SK-N-SH treated with all-trans-retinoic acid at 6 μM for 48 hours (cell line): ENCODE results near the gene MMP8.

Experiments used
- BACH2 ChIP-seq: fragments of 250-450 bp; sonication (Bioruptor Pico); IDR thresholded peaks from 2 replicates; pipeline ENCODE4 v1.9.0; 2021; ENCODE audit warnings: mild to moderate bottlenecking, borderline replicate concordance
- CSDC2 ChIP-seq: fragments of 250-450 bp; sonication (Bioruptor Pico); IDR thresholded peaks from 2 replicates; pipeline ENCODE4 v1.5.0; 2020; ENCODE audit warnings: mild to moderate bottlenecking, moderate library complexity
- OSR1 ChIP-seq: fragments of 250-450 bp; sonication (Bioruptor Pico); IDR thresholded peaks from 2 replicates; pipeline ENCODE4 v1.8.0; 2022; ENCODE audit warnings: moderate library complexity, mild to moderate bottlenecking, inconsistent platforms
- TOX ChIP-seq: fragments of 250-450 bp; sonication (Bioruptor Pico); IDR thresholded peaks from 2 replicates; pipeline ENCODE4 v1.8.0; 2021; ENCODE audit warnings: mild to moderate bottlenecking, moderate library complexity, borderline replicate concordance
- TSHZ2 ChIP-seq: fragments of 250-450 bp; sonication (Bioruptor Pico); IDR thresholded peaks from 2 replicates; pipeline ENCODE4 v1.5.0; 2020; ENCODE audit warnings: mild to moderate bottlenecking, moderate library complexity
- TF ChIP-seq, protein P1 (sequence below): fragments of 250-450 bp; sonication (Bioruptor Pico); IDR thresholded peaks from 2 replicates; pipeline ENCODE4 v1.5.1; 2020; ENCODE audit warnings: low read depth, mild to moderate bottlenecking, moderate library complexity
- TF ChIP-seq, protein P2 (sequence below): fragments of 250-450 bp; sonication (Bioruptor Pico); IDR thresholded peaks from 2 replicates; pipeline ENCODE4 v1.8.0; 2020; ENCODE audit warnings: mild to moderate bottlenecking, moderate library complexity, borderline replicate concordance

DNA sequence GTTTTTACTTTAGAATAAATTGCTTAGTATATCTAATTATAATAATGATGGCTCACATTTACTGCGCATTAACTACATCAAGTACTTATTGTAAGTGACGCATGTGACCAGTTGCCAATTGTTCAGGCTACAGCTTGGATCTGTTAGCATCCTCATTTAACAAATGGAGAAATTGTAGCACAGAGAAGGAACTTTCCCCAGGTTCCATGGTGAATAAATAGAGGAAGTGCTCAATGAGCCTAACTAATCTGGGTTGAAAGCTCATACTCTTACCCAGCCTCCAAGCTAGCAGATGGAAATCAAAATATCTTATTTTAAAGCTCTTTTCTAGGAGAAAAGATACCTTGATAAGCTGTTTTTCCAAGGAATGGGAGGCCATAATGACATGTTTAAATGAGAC lies 39.0 kb downstream of the MMP8 start:
- TF ChIP-seq TSHZ2 (no peak), TOX (CRISPR knock-in tag) (no peak), OSR1 (CRISPR knock-in tag) (no peak), BACH2 (CRISPR knock-in tag) (no peak), CSDC2 (CRISPR knock-in tag) (no peak)
- TF ChIP-seq, protein P1, sequence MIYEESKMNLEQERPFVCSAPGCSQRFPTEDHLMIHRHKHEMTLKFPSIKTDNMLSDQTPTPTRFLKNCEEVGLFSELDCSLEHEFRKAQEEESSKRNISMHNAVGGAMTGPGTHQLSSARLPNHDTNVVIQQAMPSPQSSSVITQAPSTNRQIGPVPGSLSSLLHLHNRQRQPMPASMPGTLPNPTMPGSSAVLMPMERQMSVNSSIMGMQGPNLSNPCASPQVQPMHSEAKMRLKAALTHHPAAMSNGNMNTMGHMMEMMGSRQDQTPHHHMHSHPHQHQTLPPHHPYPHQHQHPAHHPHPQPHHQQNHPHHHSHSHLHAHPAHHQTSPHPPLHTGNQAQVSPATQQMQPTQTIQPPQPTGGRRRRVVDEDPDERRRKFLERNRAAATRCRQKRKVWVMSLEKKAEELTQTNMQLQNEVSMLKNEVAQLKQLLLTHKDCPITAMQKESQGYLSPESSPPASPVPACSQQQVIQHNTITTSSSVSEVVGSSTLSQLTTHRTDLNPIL (CRISPR knock-in tag): no peak
- TF ChIP-seq, protein P2, sequence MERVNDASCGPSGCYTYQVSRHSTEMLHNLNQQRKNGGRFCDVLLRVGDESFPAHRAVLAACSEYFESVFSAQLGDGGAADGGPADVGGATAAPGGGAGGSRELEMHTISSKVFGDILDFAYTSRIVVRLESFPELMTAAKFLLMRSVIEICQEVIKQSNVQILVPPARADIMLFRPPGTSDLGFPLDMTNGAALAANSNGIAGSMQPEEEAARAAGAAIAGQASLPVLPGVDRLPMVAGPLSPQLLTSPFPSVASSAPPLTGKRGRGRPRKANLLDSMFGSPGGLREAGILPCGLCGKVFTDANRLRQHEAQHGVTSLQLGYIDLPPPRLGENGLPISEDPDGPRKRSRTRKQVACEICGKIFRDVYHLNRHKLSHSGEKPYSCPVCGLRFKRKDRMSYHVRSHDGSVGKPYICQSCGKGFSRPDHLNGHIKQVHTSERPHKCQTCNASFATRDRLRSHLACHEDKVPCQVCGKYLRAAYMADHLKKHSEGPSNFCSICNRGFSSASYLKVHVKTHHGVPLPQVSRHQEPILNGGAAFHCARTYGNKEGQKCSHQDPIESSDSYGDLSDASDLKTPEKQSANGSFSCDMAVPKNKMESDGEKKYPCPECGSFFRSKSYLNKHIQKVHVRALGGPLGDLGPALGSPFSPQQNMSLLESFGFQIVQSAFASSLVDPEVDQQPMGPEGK (CRISPR knock-in tag): no peak
